WTC11 (cell line): ENCODE data around the gene KCND1. TPM values are rescaled to one million over a fixed set of nuclear protein-coding genes. Genes with fewer than 3 reads are reported as not detected.

Experiments used
- ATAC-seq: fragments of 200-7000 bp; cut with Tn5 transposase; 2 replicates; pipeline ENCODE4 v1.10.0; 2021; ENCODE audit warnings: mild to moderate bottlenecking, moderate library complexity
- CTCF ChIA-PET: fragments of 300-600 bp; sonication (Branson Sonifier 250); formaldehyde crosslinking; loops from one replicate; lab custom pipeline; 2021; ENCODE audit warnings: antibody characterized with exemption; lab: Charles Lee
- POLR2A ChIA-PET: fragments of 350-600 bp; sonication (Branson Sonifier 250); formaldehyde crosslinking; loops from one replicate; lab custom pipeline; 2021; ENCODE audit warnings: antibody characterized with exemption; lab: Charles Lee
- DNase-seq: peaks from one replicate; pipeline ENCODE4 v3.0.0; 2021; ENCODE audit warnings: low spot score
- H3K27ac Mint-ChIP-seq: 2 replicates; pipeline ENCODE4 v1.8.0; 2021; ENCODE audit warnings: mixed read lengths
- H3K27me3 Mint-ChIP-seq: 2 replicates; pipeline ENCODE4 v1.8.0; 2021; ENCODE audit warnings: low read depth, mild to moderate bottlenecking, moderate library complexity, mixed read lengths
- H3K36me3 Mint-ChIP-seq: 2 replicates; pipeline ENCODE4 v1.8.0; 2021; ENCODE audit warnings: mixed read lengths
- H3K4me1 Mint-ChIP-seq: 2 replicates; pipeline ENCODE4 v1.8.0; 2022; ENCODE audit warnings: mixed read lengths
- H3K4me3 Mint-ChIP-seq: 2 replicates; pipeline ENCODE4 v1.8.0; 2021; ENCODE audit warnings: mild to moderate bottlenecking, moderate library complexity, mixed read lengths
- H3K9me3 Mint-ChIP-seq: 2 replicates; pipeline ENCODE4 v1.8.0; 2021; ENCODE audit warnings: mixed read lengths
- ELF4 ChIP-seq: sonication (generic); formaldehyde crosslinking; IDR thresholded peaks from 2 replicates; pipeline ENCODE4 v1.8.1; 2022; ENCODE audit warnings: low read depth, mild to moderate bottlenecking, moderate library complexity, missing genetic modification reagents
- EMX1 ChIP-seq: fragments of 250-450 bp; sonication (Bioruptor Pico); IDR thresholded peaks from 2 replicates; pipeline ENCODE4 v1.8.0; 2021; ENCODE audit warnings: mild to moderate bottlenecking
- JAZF1 ChIP-seq: fragments of 250-450 bp; sonication (Bioruptor Pico); IDR thresholded peaks from 2 replicates; pipeline ENCODE4 v1.9.0; 2021; ENCODE audit warnings: moderate library complexity, mild to moderate bottlenecking, inconsistent platforms
- PRRX2 ChIP-seq: fragments of 250-450 bp; sonication (Bioruptor Pico); IDR thresholded peaks from 2 replicates; pipeline ENCODE4 v1.8.0; 2021; ENCODE audit warnings: mild to moderate bottlenecking
- SMAD3 ChIP-seq: sonication (generic); formaldehyde crosslinking; IDR thresholded peaks from 2 replicates; pipeline ENCODE4 v1.8.0; 2022; ENCODE audit warnings: missing genetic modification reagents, mild to moderate bottlenecking, borderline replicate concordance
- ZNF396 ChIP-seq: fragments of 250-450 bp; sonication (Bioruptor Pico); IDR thresholded peaks from 2 replicates; pipeline ENCODE4 v1.8.0; 2021; ENCODE audit warnings: mild to moderate bottlenecking, moderate library complexity, borderline replicate concordance
- total RNA-seq: library from RNA; stranded (reverse); gene quantifications from 3 replicates; pipeline ENCODE4 v1.2.3, GENCODE V29; 2021
- TF ChIP-seq, protein P1 (sequence below): sonication (generic); formaldehyde crosslinking; IDR thresholded peaks from 2 replicates; pipeline ENCODE4 v1.8.1; 2022; ENCODE audit warnings: low read depth, mild to moderate bottlenecking, moderate library complexity, missing genetic modification reagents, borderline replicate concordance
- TF ChIP-seq, protein P2 (sequence below): fragments of 250-450 bp; sonication (Bioruptor Pico); conservative IDR thresholded peaks from 2 replicates; pipeline ENCODE4 v1.9.0; 2021; ENCODE audit warnings: mild to moderate bottlenecking
- TF ChIP-seq, protein P3 (sequence below): fragments of 250-450 bp; sonication (Bioruptor Pico); IDR thresholded peaks from 2 replicates; pipeline ENCODE4 v1.9.0; 2021; ENCODE audit warnings: moderate library complexity, mild to moderate bottlenecking, inconsistent platforms, borderline replicate concordance
- TF ChIP-seq, protein P4 (sequence below): sonication (generic); formaldehyde crosslinking; IDR thresholded peaks from 2 replicates; pipeline ENCODE4 v1.8.1; 2023; ENCODE audit warnings: mild to moderate bottlenecking, missing genetic modification reagents, moderate library complexity
- TF ChIP-seq, protein P5 (sequence below): sonication (generic); formaldehyde crosslinking; IDR thresholded peaks from 2 replicates; pipeline ENCODE4 v1.8.0; 2022; ENCODE audit warnings: mild to moderate bottlenecking, missing genetic modification reagents
- TF ChIP-seq, protein P6 (sequence below): sonication (generic); formaldehyde crosslinking; IDR thresholded peaks from 2 replicates; pipeline ENCODE4 v1.8.0; 2023; ENCODE audit warnings: missing genetic modification reagents, mild to moderate bottlenecking, borderline replicate concordance

KCND1 gene
- total RNA-seq, 1 experiment from 2014 or later, result 5.4 TPM

DNA sequence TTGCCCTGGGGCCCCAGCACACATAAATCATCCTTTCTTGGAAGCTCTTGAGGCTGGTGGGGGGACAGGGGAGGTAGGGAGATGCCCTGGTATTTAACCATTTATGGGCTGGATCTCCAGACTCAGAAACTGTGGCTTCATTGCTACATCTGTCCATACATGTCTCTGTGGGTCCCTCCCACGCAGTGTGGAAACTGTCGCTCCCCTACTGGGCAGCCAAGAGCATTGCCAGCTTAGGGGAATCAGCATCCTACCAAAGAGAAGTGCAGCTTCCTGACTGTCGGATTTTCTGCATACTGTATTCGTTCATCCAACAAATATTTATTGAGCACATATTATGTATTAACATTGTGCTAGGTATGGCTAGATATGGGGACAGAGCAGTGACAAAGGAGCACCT is 26.7 kb upstream of the KCND1 start (continued):
- TF ChIP-seq, protein P1, sequence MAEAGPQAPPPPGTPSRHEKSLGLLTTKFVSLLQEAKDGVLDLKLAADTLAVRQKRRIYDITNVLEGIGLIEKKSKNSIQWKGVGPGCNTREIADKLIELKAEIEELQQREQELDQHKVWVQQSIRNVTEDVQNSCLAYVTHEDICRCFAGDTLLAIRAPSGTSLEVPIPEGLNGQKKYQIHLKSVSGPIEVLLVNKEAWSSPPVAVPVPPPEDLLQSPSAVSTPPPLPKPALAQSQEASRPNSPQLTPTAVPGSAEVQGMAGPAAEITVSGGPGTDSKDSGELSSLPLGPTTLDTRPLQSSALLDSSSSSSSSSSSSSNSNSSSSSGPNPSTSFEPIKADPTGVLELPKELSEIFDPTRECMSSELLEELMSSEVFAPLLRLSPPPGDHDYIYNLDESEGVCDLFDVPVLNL, result no peak
- TF ChIP-seq SMAD3 (CRISPR knock-in tag), result no peak
- TF ChIP-seq, protein P2, sequence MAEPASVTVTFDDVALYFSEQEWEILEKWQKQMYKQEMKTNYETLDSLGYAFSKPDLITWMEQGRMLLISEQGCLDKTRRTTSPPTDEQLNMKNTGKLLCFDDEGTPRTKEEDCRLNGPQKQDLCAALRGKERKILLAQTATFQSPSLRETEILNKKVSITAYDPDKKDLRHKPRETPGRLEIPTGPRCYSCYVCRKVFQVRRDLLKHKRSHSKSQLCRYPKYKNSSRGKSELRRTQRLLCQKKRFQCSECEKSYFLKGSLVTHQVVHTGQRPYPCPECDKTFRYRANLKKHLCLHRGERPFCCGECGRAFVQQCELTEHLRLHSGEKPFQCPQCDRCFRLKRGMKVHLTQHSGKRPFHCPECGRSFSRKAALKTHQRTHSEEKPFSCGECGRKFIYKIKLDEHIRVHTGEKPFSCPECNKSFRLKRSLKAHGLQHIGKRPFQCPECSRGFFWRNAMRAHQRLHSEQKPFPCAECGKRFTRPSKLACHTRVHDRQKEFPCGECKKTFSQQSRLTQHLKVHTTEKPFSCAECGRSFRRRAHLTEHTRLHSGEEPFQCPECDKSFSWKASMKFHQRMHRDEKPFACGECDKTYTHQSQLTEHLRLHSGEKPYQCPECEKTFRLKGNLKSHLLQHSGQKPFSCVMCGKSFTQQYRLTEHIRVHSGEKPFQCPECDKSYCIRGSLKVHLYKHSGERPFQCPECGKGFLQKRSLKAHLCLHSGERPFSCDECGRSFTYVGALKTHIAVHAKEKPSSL (CRISPR knock-in tag), result no peak
- TF ChIP-seq, all 79 proteins: peak for 0

DNA sequence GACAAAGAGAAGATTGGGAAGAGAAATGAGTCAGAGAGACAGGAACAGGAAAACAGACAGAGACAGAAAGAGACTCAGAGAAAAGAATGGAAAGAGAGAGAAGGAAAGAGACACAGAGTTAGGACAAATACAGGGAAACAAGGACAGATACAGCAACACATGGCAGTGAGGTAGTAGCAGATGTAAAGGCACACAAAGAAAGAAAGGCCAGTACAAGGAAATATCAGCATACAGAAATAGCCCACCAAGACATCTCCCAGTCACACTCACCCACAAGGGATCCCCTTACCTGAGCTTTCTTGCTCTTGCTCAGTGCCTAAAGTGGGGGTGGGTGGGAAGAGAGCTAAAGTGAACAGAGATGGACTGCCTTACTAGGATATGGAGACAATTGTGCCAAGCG is 26.2 kb upstream of the KCND1 start:
- CTCF ChIA-PET, result no interaction called here
- peaks cover 45% of the 10 kb centered on the region for H3K36me3 Mint-ChIP-seq

More for the DNA sequence above, 26.2 kb upstream of the KCND1 start:
- TF ChIP-seq JAZF1, result no peak
- TF ChIP-seq, protein P3, sequence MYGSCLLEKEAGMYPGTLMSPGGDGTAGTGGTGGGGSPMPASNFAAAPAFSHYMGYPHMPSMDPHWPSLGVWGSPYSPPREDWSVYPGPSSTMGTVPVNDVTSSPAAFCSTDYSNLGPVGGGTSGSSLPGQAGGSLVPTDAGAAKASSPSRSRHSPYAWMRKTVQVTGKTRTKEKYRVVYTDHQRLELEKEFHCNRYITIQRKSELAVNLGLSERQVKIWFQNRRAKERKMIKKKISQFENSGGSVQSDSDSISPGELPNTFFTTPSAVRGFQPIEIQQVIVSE (CRISPR knock-in tag), result no peak
- TF ChIP-seq, protein P4, sequence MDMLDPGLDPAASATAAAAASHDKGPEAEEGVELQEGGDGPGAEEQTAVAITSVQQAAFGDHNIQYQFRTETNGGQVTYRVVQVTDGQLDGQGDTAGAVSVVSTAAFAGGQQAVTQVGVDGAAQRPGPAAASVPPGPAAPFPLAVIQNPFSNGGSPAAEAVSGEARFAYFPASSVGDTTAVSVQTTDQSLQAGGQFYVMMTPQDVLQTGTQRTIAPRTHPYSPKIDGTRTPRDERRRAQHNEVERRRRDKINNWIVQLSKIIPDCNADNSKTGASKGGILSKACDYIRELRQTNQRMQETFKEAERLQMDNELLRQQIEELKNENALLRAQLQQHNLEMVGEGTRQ (CRISPR knock-in tag), result no peak
- TF ChIP-seq, protein P5, sequence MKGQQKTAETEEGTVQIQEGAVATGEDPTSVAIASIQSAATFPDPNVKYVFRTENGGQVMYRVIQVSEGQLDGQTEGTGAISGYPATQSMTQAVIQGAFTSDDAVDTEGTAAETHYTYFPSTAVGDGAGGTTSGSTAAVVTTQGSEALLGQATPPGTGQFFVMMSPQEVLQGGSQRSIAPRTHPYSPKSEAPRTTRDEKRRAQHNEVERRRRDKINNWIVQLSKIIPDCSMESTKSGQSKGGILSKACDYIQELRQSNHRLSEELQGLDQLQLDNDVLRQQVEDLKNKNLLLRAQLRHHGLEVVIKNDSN, result no peak
- TF ChIP-seq, protein P6, sequence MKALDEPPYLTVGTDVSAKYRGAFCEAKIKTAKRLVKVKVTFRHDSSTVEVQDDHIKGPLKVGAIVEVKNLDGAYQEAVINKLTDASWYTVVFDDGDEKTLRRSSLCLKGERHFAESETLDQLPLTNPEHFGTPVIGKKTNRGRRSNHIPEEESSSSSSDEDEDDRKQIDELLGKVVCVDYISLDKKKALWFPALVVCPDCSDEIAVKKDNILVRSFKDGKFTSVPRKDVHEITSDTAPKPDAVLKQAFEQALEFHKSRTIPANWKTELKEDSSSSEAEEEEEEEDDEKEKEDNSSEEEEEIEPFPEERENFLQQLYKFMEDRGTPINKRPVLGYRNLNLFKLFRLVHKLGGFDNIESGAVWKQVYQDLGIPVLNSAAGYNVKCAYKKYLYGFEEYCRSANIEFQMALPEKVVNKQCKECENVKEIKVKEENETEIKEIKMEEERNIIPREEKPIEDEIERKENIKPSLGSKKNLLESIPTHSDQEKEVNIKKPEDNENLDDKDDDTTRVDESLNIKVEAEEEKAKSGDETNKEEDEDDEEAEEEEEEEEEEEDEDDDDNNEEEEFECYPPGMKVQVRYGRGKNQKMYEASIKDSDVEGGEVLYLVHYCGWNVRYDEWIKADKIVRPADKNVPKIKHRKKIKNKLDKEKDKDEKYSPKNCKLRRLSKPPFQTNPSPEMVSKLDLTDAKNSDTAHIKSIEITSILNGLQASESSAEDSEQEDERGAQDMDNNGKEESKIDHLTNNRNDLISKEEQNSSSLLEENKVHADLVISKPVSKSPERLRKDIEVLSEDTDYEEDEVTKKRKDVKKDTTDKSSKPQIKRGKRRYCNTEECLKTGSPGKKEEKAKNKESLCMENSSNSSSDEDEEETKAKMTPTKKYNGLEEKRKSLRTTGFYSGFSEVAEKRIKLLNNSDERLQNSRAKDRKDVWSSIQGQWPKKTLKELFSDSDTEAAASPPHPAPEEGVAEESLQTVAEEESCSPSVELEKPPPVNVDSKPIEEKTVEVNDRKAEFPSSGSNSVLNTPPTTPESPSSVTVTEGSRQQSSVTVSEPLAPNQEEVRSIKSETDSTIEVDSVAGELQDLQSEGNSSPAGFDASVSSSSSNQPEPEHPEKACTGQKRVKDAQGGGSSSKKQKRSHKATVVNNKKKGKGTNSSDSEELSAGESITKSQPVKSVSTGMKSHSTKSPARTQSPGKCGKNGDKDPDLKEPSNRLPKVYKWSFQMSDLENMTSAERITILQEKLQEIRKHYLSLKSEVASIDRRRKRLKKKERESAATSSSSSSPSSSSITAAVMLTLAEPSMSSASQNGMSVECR (CRISPR knock-in tag), result no peak
- no peak for TF ChIP-seq EMX1 (CRISPR knock-in tag)
- no peak for TF ChIP-seq PRRX2
- TF ChIP-seq, protein P1, result no peak
- no peak for TF ChIP-seq ZNF396 (CRISPR knock-in tag)
- no peak for TF ChIP-seq ELF4 (CRISPR knock-in tag)
- TF ChIP-seq, all 79 proteins: peak for 0
- Mint-ChIP-seq H3K9me3 (no peaks in the 10 kb centered on the region), H3K4me3 (no peak overlapping the region), H3K27me3 (no peaks in the 10 kb centered on the region), H3K27ac (no peak overlapping the region), H3K4me1 (peaks cover 6% of the 10 kb centered on the region; the same call in 1 of the 2 replicates)
- POLR2A ChIA-PET, result no interaction called here
- no peak for DNase-seq
- no peak for ATAC-seq
